Panc1 (cell line): ENCODE measurements around the gene POTEC.
"Not testable (repeated sequence)": the region's sequence is repeated elsewhere in the genome, so short reads cannot be mapped to it uniquely, and the experiment has no call there.

Experiments
- POLR2AphosphoS5 ChIP-seq: IDR thresholded peaks from 2 replicates; pipeline ENCODE4 v1.6.1; 2012; ENCODE audit warnings: mild to moderate bottlenecking, low read depth, low read length, moderate library complexity
- TCF7L2 ChIP-seq: IDR thresholded peaks from 2 replicates; pipeline ENCODE4 v1.6.1; 2011; ENCODE audit warnings: mild to moderate bottlenecking, low read depth, low read length, inconsistent platforms
- TF ChIP-seq, protein P1 (sequence below): fragments of 450-650 bp; IDR thresholded peaks from 2 replicates; pipeline ENCODE4 v1.5.1; 2017; ENCODE audit warnings: mild to moderate bottlenecking

GRCh38 chr18:14470446-14470845 is 73.0 kb downstream of the POTEC start:
- TF ChIP-seq, protein P1, sequence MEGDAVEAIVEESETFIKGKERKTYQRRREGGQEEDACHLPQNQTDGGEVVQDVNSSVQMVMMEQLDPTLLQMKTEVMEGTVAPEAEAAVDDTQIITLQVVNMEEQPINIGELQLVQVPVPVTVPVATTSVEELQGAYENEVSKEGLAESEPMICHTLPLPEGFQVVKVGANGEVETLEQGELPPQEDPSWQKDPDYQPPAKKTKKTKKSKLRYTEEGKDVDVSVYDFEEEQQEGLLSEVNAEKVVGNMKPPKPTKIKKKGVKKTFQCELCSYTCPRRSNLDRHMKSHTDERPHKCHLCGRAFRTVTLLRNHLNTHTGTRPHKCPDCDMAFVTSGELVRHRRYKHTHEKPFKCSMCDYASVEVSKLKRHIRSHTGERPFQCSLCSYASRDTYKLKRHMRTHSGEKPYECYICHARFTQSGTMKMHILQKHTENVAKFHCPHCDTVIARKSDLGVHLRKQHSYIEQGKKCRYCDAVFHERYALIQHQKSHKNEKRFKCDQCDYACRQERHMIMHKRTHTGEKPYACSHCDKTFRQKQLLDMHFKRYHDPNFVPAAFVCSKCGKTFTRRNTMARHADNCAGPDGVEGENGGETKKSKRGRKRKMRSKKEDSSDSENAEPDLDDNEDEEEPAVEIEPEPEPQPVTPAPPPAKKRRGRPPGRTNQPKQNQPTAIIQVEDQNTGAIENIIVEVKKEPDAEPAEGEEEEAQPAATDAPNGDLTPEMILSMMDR: not testable (repeated sequence)
- TF ChIP-seq POLR2AphosphoS5, TCF7L2: not testable (repeated sequence)
